Gastroesophageal sphincter (tissue), 4 donors: ENCODE measurements around the gene ORAI1. TPM values are rescaled to one million over a fixed set of nuclear protein-coding genes. Genes with fewer than 3 reads are reported as not detected.
"Not testable (repeated sequence)": the region's sequence is repeated elsewhere in the genome, so short reads cannot be mapped to it uniquely, and the experiment has no call there.

Experiments
- ATAC-seq: fragments of 150-250 bp; one replicate; pipeline ENCODE4 v1.9.1; 2016; ENCODE audit warnings: mild to moderate bottlenecking, moderate library complexity
- H3K27ac ChIP-seq, 4 donors: fragments of 200-600 bp; sonication (generic) in 3 of 4; 1 replicate in 3 of 4; 2 replicates in 1 of 4; pipeline ENCODE4 v1.5.1; 2016 to 2019
- H3K27me3 ChIP-seq: fragments of 200-600 bp; sonication (generic); one replicate; pipeline ENCODE4 v1.5.1; 2019
- H3K36me3 ChIP-seq, 2 donors: fragments of 200-600 bp; sonication (generic); one replicate each; pipeline ENCODE4 v1.5.1; 2019; ENCODE audit warnings: control low read depth in 1 of 2
- H3K4me1 ChIP-seq, 3 donors: fragments of 200-600 bp; sonication (generic); 1 replicate in 2 of 3; 2 replicates in 1 of 3; pipeline ENCODE4 v1.5.1; 2016 to 2019; ENCODE audit warnings: control low read depth in 2 of 3
- H3K4me3 ChIP-seq, 2 donors: fragments of 200-600 bp; sonication (generic); one replicate each; pipeline ENCODE4 v1.5.1; 2019; ENCODE audit warnings: mild to moderate bottlenecking in 1 of 2, moderate library complexity in 1 of 2
- H3K9me3 ChIP-seq, 3 donors: fragments of 200-600 bp; sonication (generic); one replicate each; pipeline ENCODE4 v1.5.1; 2017 to 2019; ENCODE audit warnings: control low read depth in 2 of 3
- CTCF ChIP-seq, 4 experiments: fragments of 200-600 bp in 2 of 4; fragments of 450-650 bp in 2 of 4; sonication (generic) in 1 of 4; IDR thresholded peaks; one replicate each; pipeline ENCODE4 v1.5.1; 2017 to 2019; ENCODE audit warnings: antibody characterized with exemption in 4 of 4, mild to moderate bottlenecking in 2 of 4, moderate library complexity in 2 of 4
- EP300 ChIP-seq: sonication (generic); formaldehyde crosslinking; IDR thresholded peaks from one replicate; pipeline ENCODE4 v1.6.1; 2017; ENCODE audit warnings: antibody characterized with exemption, mild to moderate bottlenecking
- POLR2A ChIP-seq, 2 donors: fragments of 450-650 bp; IDR thresholded peaks; one replicate each; pipeline ENCODE4 v1.6.1; 2017; ENCODE audit warnings: antibody characterized with exemption in 2 of 2, mild to moderate bottlenecking in 2 of 2, moderate library complexity in 1 of 2
- POLR2AphosphoS5 ChIP-seq: sonication (generic); formaldehyde crosslinking; IDR thresholded peaks from one replicate; pipeline ENCODE4 v1.6.1; 2017; ENCODE audit warnings: antibody characterized with exemption
- WGBS, 2 donors: methylation state at CpG; one replicate each; pipeline ENCODE4 v1.1.5; 2018; ENCODE audit warnings: low coverage in 1 of 2; 5-methylcytosine and 5-hydroxymethylcytosine counted together
- total RNA-seq, 4 donors: library from RNA; depleted of rRNA; stranded (reverse); fragments of >200 nt; gene quantifications; one replicate each; pipeline ENCODE4 v1.1.0, GENCODE V29; 2016

The ORAI1 gene
- total RNA-seq, 4 donors from 2014 or later = 8.7 to 15.5 (median 12.6) TPM

- no peak for ATAC-seq
- TF ChIP-seq CTCF (IDR thresholded peaks at IDR 0.05) (no peak), POLR2AphosphoS5 (no peak), EP300 (no peak), POLR2A (IDR thresholded peaks at IDR 0.05) (no peak)
- Histone ChIP-seq H3K36me3 (no peaks in the 10 kb centered on the region), H3K4me3 (peak overlapping the region in 1 of 2 donors; percentile 79), H3K27me3 (no peaks in the 10 kb centered on the region), H3K4me1 (peaks cover 0 to 80% (median 20%) of the 10 kb centered on the region in 3 donors), H3K27ac (peak overlapping the region in 3 of 4 donors; percentile 94 to 97 (median 95)), H3K9me3 (no peaks in the 10 kb centered on the region)
- 73 to 78% methylated on average over 2 to 5 of the region's 5 CpGs for WGBS, 2 donors
Measured at GRCh38 chr12:121628536-121628935, 2.2 kb downstream of the ORAI1 start.

- Histone ChIP-seq H3K36me3 (no peaks in the 10 kb centered on the region), H3K27me3 (no peaks in the 10 kb centered on the region), H3K27ac (peak overlapping the region in 2 of 4 donors; percentile 3 to 49), H3K4me1 (peaks cover 0 to 70% (median 17%) of the 10 kb centered on the region in 3 donors), H3K4me3 (no peak overlapping the region), H3K9me3 (no peaks in the 10 kb centered on the region)
- TF ChIP-seq POLR2A (IDR thresholded peaks at IDR 0.05) (no peak), CTCF (IDR thresholded peaks at IDR 0.05) (no peak), POLR2AphosphoS5 (no peak)
- no peak for ATAC-seq
- WGBS, 2 donors = 78 to 91% methylated on average over 5 of the region's 7 CpGs
Measured at GRCh38 chr12:121630791-121631355, 4.5 kb downstream of the ORAI1 start.

GRCh38 chr12:121632069-121632970 lies 6.0 kb downstream of the ORAI1 start:
- Histone ChIP-seq H3K4me1 (peaks cover 0 to 67% (median 17%) of the 10 kb centered on the region in 3 donors), H3K27me3 (no peaks in the 10 kb centered on the region), H3K27ac (peak overlapping the region in 3 of 4 donors; percentile 12 to 47 (median 37)), H3K36me3 (no peaks in the 10 kb centered on the region), H3K9me3 (no peaks in the 10 kb centered on the region), H3K4me3 (no peak overlapping the region)
- TF ChIP-seq CTCF (IDR thresholded peaks at IDR 0.05) = no peak
- no peak for TF ChIP-seq EP300
- TF ChIP-seq POLR2A (IDR thresholded peaks at IDR 0.05) = no peak
- TF ChIP-seq POLR2AphosphoS5 = no peak
- no peak for ATAC-seq
- 48 to 54% methylated on average over 7 to 8 of the region's 11 CpGs for WGBS, 2 donors

- H3K9me3 ChIP-seq, H3K27ac ChIP-seq, H3K36me3 ChIP-seq, H3K27me3 ChIP-seq, H3K4me3 ChIP-seq, ATAC-seq: not testable (repeated sequence)
- peaks cover 0 to 66% (median 13%) of the 10 kb centered on the region in 3 donors for H3K4me1 ChIP-seq
- WGBS, 2 donors = no CpG with 5 or more reads among the region's 11 CpGs
Measured at GRCh38 chr12:121633833-121634196, 7.5 kb downstream of the ORAI1 start.

GRCh38 chr12:121634836-121635235 lies 8.5 kb downstream of the ORAI1 start:
- no peak for ATAC-seq
- TF ChIP-seq EP300 (no peak), CTCF (IDR thresholded peaks at IDR 0.05) (no peak), POLR2A (IDR thresholded peaks at IDR 0.05) (no peak), POLR2AphosphoS5 (no peak)
- 73 to 97% methylated on average over 5 to 6 of the region's 13 CpGs for WGBS, 2 donors
- Histone ChIP-seq H3K36me3 (no peaks in the 10 kb centered on the region), H3K4me1 (peaks cover 0 to 56% (median 13%) of the 10 kb centered on the region in 3 donors), H3K9me3 (no peaks in the 10 kb centered on the region), H3K27ac (no peak overlapping the region), H3K4me3 (no peak overlapping the region), H3K27me3 (no peaks in the 10 kb centered on the region)
